CD4-positive, alpha-beta T cell treated with Interleukin-1 beta for 1 hour (primary cell): ENCODE results near the gene TDRD15.
"Not testable (repeated sequence)": the region's sequence is repeated elsewhere in the genome, so short reads cannot be mapped to it uniquely, and the experiment has no call there.

ENCODE experiments used
- DNase-seq, 2 donors: peaks; one replicate each; pipeline ENCODE4 v3.0.0-alpha.2; 2020 to 2022

Gene TDRD15

DNA sequence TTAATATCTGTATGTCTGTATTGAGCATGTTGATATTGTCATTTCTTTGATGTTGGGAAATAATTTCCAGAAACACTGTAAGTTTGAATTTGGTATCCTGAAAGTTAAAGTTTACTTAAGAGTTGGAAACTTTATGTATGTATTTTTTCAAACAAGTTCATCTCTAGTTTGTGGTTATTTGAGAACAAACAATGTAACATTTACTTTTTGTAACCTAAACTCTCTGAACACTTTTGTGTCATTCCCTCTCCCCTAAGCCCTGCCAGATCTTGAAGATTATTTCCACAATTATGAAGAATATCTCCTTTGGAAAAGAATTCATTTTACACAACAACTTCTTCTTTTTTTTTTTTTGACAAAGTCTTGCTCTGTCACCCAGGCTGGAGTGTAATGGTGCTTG is 24.9 kb downstream of the TDRD15 start:
- no peak for DNase-seq

DNA sequence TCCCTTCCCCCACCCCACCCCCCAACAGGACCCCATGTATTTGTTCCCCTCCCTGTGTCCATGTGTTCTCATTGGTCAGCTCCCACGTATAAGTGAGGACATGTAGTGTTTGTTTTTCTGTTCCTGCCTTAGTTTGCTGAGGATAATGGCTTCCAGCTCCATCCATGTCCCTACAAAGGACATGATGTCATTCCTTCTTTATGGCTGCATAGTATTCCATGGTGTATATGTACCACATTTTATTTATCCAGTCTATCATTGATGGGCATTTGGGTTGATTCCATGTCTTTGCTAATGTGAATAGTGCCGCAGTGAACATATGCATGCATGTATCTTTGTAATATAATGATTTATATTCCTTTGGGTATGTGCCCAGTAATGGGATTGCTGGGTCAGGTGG is 27.5 kb downstream of the TDRD15 start:
- not testable (repeated sequence) for DNase-seq

DNA sequence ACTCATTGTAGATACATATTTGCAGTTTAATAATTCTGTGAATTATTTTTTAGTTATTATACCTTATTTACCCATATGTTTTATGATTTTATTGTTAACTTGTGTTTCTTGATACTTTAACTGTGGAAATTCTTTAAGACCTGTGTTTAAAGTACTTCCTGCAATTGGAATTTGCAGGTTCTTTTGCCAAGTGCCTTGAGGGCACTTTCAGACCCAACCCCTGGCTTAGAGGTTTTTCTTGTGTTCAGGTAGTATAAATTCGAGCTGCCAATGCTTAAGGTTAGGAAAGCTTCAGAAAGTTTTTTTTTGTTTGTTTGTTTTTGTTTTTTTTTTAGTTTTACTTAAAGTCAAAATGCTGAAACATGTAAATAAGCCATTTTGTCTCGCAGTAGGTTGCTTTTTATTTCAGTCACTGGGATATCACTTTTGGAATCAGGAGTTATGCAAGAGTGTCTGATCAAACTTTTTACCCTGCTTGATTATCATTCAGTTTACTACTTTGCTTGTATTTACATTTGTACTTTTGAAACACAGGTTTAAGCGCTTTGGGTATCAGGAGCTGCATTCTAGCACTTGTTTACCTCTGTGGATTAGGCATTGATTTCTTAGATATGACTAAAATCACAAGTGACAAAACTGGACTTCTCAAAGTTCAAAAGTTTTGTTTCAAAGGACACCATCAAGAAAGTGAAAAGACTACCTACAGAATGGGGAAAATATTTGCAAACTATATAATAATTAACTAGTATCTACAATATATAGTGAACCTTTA is 31.8 kb downstream of the TDRD15 start:
- DNase-seq, result no peak

DNA sequence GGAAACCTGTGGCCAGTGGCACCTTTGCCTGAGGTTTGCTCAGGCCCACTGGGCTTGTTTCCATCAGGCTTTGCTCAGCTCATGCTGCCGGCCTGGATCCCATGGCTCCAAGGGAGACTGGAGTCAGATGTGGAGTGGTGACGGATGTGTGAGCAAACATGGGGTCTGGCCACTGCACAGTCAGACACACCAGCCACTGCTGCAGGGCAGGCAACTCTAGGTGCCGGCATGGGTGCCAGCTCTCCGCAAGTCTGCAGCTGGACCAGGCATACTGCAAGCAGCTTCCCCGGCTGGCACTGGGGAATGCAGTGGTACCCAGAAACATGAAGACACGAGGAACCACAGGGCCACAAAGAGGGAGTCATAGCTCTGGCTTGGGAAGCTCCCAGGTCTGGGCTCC is 37.4 kb downstream of the TDRD15 start:
- no peak for DNase-seq

DNA sequence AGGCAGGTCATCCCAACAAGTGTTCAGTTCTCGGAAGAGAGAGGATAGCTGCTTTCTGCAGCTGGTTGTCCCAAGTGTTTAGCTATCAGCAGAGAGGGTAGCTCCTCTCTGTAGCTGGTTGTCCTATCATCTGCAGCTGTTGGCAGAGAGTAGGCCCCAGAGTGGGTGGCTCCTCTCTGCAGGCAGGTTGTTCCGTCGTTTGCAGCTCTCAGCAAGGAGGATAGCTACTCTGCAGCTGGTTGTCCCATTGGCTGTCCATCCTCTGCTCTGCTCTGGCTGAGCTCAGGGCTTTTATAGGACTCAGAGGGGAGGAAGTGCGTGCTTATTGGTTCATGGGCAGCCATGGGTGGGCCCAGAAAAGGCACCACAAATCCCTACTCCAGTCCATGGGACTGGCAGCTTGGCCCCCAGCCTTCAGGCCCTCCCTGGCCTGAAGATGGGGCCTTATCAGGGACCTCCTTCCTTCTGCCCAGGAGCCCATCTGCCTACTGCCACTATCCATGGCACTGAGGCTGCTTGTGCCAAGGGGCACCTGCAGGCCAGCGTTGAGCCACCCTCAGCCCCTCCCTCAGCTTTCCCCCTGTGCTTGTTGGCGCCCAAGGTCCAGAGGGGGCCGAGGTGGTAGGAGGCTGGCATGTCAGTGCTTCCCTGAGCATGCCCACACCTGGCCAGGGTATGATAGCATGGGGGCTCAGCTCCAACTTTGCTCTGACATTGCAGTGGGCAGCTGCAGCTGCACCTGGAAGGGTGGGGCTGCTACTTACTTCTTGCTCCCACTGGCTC is 38.3 kb downstream of the TDRD15 start:
- no peak for DNase-seq

DNA sequence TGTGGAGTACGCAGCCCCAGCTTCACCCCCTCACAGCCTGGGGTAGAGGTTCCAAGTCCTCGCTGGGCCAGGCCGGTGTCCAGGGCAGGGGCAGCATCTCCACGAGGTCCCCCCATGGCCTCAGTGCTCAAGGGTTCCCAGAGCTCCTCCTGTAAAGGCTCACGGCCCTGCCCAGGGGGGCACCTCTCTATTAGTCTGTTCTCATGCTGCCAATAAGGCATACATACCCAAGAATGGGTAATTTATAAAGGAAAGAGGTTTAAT is 38.8 kb downstream of the TDRD15 start:
- no peak for DNase-seq

DNA sequence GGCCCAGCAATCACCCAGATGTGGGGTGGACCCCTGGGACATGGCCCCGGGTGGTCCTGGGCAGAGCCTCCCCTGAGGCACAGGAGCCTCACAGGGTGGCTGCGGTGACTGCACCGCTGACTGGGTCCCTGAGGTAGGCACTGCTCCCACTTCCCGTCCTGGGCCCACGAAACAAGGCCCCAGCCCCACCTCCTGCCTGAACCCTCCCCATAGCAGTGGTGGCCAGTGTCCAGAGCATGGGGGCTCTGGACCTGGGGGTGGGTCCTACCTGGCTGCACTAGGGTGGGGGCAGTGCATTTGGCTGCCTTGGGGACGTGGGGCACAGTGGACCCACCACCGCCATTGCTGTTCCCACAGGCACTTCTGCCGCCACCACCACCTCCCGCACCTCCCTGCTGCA is 39.4 kb downstream of the TDRD15 start:
- DNase-seq, result no peak

DNA sequence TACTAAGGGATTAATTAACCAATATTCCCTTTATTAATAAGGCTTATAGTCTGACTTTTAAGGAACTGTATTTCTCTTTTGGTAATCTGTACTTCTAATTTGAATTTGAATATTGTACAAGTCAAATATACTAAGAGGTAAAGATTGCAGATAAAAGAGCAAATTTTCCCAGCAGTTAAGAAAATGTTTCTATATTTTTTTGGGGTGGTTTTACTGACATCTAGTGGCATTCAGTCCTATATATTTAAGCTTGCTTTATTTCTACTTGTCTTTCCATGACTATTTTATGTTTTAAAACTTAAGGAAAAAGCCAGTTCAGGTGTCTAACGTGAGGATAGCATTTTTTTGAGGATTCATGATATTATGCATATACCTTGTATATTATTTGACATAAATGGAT is 41.6 kb downstream of the TDRD15 start:
- no peak for DNase-seq

DNA sequence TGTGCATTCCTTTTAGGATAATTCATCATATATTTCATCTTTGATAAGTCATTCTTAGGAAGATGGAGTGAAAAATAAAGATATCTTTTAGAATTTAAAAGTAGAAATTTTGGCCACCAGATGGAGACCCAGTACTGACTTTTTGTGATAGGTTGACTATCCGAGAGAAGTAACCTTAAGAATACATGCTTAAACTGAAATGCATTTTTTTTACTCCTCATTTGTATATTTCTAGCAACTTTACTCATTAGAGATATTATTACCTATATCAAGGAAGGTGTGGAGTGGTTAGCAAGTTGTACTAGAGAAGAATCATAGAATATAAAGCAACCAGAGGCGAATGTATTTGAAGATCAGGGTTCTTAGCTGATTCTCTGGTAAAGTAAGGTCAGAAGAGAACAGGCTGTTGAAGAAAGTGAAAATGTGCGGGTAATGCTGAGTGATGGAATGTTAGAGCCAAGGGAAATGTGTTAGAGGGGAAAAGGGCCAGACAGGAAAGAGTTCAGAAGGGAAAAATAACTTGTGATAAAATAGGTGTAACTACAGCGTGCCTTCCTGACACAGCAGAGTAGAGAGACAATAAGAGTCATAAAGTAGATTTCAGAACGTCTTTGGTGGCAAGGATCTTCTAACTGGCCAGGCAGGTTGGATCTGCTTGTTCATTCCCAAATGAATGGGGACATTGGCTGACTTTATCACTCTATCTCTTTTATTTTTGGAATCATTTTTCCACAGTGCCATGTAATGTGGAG is 52.3 kb downstream of the TDRD15 start:
- no peak for DNase-seq

DNA sequence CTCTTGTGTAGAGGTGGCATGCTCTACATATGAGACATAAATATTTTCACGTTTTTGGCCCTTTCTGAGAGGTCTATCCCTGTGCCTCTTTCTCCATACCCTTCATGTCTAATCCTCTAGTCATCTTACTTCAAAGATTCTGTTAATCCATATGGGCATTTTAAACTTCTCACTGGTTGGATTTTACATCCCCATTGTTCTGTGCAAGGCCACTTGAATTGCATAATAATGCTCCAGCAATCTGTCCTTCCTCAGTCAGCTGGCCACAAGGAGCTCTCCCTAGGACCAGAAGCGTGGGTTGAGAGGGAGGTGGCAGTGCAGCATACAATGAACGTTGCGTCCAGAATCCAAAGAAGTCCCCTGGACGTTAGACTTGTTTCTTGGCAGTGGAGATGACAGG is 58.2 kb downstream of the TDRD15 start:
- no peak for DNase-seq

DNA sequence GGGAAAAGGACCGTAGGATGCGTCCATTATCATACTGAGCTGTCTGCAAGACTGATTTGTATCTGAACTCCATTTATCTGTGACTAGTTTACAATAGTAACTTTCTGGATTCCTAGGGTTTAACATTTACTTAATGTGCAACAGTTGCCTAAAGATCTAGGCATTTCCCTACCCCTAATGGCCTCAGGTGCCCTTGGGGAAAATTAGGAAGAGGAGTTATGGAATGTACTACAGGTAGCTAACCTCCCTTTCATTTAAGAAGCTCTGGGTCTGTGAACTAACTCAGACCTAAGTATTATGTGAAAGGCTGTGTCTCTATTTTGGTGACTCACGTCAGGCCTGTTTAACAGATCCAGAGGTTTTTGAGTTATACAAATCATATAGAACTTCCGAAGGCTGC is 59.5 kb downstream of the TDRD15 start:
- DNase-seq, result no peak

DNA sequence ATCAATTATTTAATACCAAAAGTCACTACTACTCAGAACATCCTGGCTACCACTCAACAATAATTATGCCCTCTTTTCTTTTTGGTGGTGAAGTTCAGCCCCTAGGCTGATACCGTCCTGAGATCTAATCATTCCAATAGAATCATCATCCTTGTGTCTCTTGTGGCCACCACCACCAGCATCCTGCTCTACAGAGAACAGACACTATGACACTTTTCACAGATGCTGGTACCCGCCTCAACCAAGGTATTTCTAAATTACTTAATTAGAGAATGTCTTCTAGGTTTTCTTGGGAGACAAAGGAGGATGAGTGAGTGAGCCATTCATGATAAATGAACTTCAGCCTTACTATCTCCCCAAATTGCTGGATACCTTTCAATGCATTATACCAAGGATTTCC is 60.0 kb downstream of the TDRD15 start:
- DNase-seq, result no peak

DNA sequence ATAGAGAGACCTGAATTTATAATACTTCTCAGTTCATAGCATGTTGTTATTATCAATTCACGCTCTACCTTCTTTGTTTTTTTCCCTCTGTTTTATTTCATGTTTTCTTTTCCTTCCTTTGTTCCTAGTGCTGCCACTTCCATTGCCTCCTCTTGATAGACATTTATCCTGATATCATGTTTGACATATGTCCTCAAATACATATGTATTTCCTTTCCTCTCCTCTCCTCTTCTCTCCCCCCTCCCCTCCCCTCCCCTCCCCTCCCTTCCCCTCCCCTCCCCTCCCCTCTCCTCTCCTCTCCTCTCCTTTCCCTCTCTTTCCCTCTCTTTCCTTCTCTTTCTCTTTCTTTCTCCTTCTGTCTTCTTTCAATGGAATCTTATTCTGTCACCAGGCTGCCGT is 67.8 kb downstream of the TDRD15 start:
- no peak for DNase-seq
